Right cardiac atrium (tissue), 5 donors: ENCODE results near the gene ATP11A. TPM values are rescaled to one million over a fixed set of nuclear protein-coding genes. Genes with fewer than 3 reads are reported as not detected.
"Not testable (repeated sequence)": the region's sequence is repeated elsewhere in the genome, so short reads cannot be mapped to it uniquely, and the experiment has no call there.

Experiments
- ATAC-seq, 2 donors: fragments of 200-7000 bp; cut with Tn5 transposase; one replicate each; pipeline versions ENCODE4 v1.8.0 to v1.9.1; 2020; ENCODE audit warnings: moderate library complexity in 2 of 2, mild to moderate bottlenecking in 1 of 2
- DNase-seq, 3 donors: peaks; one replicate each; pipeline ENCODE4 v3.0.0-alpha.2; 2020
- H3K27ac ChIP-seq: one replicate; pipeline ENCODE4 v1.5.1; 2013; ENCODE audit warnings: mild to moderate bottlenecking, low read length, control low read depth, moderate library complexity
- H3K27me3 ChIP-seq: one replicate; pipeline ENCODE4 v1.6.1; 2013; ENCODE audit not compliant: control insufficient read depth, insufficient read depth
- H3K4me1 ChIP-seq: one replicate; pipeline ENCODE4 v1.6.1; 2013; ENCODE audit warnings: low read length; ENCODE audit not compliant: control insufficient read depth, insufficient read depth
- H3K4me3 ChIP-seq: one replicate; pipeline ENCODE4 v1.5.1; 2013; ENCODE audit warnings: low read length, control low read depth
- H3K9me3 ChIP-seq: one replicate; pipeline ENCODE4 v1.6.1; 2013; ENCODE audit warnings: low read length; ENCODE audit not compliant: control insufficient read depth
- WGBS: extraction: QIAGEN DNeasy Blood & Tissue Kit; methylation state at CpG from one replicate; pipeline ENCODE4 v1.1.7; 2013; 5-methylcytosine and 5-hydroxymethylcytosine counted together
- intact Hi-C, 4 donors: fragments of 100-400 bp; cut with DNase I; formaldehyde crosslinking; loops; one replicate each; pipeline versions ENCODE4 v1.11.0 to v1.14.0; 2022 to 2023
- polyA plus RNA-seq: library from polyadenylated mRNA; stranded (reverse); fragments of 200-250 nt; gene quantifications from one replicate; pipeline ENCODE4 v1.2.3, GENCODE V29; 2013
- total RNA-seq, 4 donors: library from RNA; stranded (reverse); fragmentation: NEBNext Ultra II Directional; extraction: Animal tissue kit (Norgen Biotek cat#: 25700); gene quantifications; one replicate each; pipeline ENCODE4 v1.2.1, GENCODE V29; 2021
- donor health status: healthy with polysubstance abuse.
- donor health status: DM: no; HTN: yes; CAD: no.
- donor health status: DM: no; HTN: no; CAD: no.
- donor health status: DM: no; HTN: yes; CAD: no; lungs with severe emphysema.
- donor health status: DM: yes; HTN: yes; CAD: no.

The ATP11A gene
- total and polyA plus RNA-seq, 5 donors = 19.5 to 100 (median 83.4) TPM

GRCh38 chr13:112877066-112877465, 187.2 kb downstream of the ATP11A start:
- no peak overlapping the region for H3K27ac ChIP-seq
- H3K27me3 ChIP-seq = no peaks in the 10 kb centered on the region
- 91% methylated on average over 12 of the region's 12 CpGs for WGBS
- H3K4me3 ChIP-seq = no peak overlapping the region
- intact Hi-C loops = loop anchor here in 1 of 4 donors (10.0 kb wide), 1 partner anchor 232 kb away; no protein-coding TSS in a partner anchor
- no peaks in the 10 kb centered on the region for H3K4me1 ChIP-seq
- DNase-seq (no peak), ATAC-seq (no peak)
- no peaks in the 10 kb centered on the region for H3K9me3 ChIP-seq

DNA sequence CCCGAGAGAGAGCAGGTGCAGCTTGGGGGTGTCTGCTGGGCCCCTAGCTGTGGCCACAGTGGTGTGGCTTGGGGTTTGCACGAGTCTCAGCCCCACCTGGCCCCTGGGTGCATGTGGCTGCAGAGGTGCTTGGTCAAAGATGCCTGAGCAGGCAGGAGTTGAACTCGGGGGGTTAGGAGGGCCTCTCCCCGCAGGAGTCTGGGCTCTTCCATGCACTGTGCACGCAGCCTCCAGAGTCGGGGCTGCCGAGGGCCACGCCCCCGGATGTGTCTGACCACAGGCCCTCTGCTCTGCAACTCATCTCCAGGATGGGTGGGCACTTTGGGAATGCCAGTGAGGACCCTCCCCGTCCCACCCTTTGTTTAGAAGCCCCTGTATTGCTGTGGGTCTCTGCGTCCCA, 187.7 kb downstream of the ATP11A start:
- intact Hi-C loops = loop anchor here in 1 of 4 donors (10.0 kb wide), 1 partner anchor 233 kb away; no protein-coding TSS in a partner anchor
- Histone ChIP-seq H3K27me3 (no peaks in the 10 kb centered on the region), H3K9me3 (no peaks in the 10 kb centered on the region), H3K4me1 (no peaks in the 10 kb centered on the region), H3K27ac (no peak overlapping the region), H3K4me3 (no peak overlapping the region)
- WGBS = 88% methylated on average over 11 of the region's 11 CpGs
- DNase-seq = no peak
- no peak for ATAC-seq

- Histone ChIP-seq H3K4me3 (no peak overlapping the region), H3K27me3 (no peaks in the 10 kb centered on the region), H3K27ac (no peak overlapping the region), H3K9me3 (no peaks in the 10 kb centered on the region), H3K4me1 (no peaks in the 10 kb centered on the region)
- ATAC-seq (no peak), DNase-seq (no peak)
- intact Hi-C loops = loop anchor here in 1 of 4 donors (10.0 kb wide), 1 partner anchor 233 kb away; no protein-coding TSS in a partner anchor
- 94% methylated on average over 28 of the region's 28 CpGs for WGBS
Observed at GRCh38 chr13:112877976-112878955, 188.4 kb downstream of the ATP11A start.

- no peaks in the 10 kb centered on the region for H3K27me3 ChIP-seq
- H3K4me1 ChIP-seq = no peaks in the 10 kb centered on the region
- intact Hi-C loops = loop anchor here in 1 of 4 donors (10.0 kb wide), 1 partner anchor 235 kb away; no protein-coding TSS in a partner anchor
- H3K27ac ChIP-seq = no peak overlapping the region
- H3K4me3 ChIP-seq = no peak overlapping the region
- H3K9me3 ChIP-seq = no peaks in the 10 kb centered on the region
- 70% methylated on average over 20 of the region's 20 CpGs for WGBS
- DNase-seq (peak in 1 of 3 donors; percentile 49), ATAC-seq (no peak)
Observed at GRCh38 chr13:112879283-112879833, 189.5 kb downstream of the ATP11A start.

DNA sequence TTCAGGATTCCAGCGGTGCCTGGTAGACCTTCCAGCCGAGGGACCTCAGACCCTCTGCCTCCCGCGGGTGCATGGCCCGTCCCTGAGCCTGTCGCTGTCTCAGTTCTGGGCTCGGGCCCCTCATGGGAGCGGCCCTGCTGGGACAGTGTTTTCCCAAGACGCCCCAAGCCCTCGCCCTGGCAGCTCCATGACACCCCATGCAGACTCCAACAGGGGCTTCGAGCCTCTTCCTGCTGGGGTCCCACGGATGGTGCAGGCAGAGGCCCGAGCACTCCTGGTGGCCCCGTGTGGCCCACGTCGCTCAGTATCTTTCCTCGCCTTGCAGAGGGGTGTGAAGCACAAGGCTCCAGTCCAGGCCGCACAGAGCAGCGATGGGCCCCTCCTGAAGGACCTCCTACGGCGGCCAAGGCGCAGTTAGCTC, 190.4 kb downstream of the ATP11A start:
- H3K4me1 ChIP-seq = no peaks in the 10 kb centered on the region
- DNase-seq = peak in 1 of 3 donors; percentile 41
- no peaks in the 10 kb centered on the region for H3K9me3 ChIP-seq
- H3K27ac ChIP-seq = no peak overlapping the region
- intact Hi-C loops = no loop called here
- 95% methylated on average over 22 of the region's 22 CpGs for WGBS
- no peak overlapping the region for H3K4me3 ChIP-seq
- H3K27me3 ChIP-seq = no peaks in the 10 kb centered on the region
- ATAC-seq = no peak

DNA sequence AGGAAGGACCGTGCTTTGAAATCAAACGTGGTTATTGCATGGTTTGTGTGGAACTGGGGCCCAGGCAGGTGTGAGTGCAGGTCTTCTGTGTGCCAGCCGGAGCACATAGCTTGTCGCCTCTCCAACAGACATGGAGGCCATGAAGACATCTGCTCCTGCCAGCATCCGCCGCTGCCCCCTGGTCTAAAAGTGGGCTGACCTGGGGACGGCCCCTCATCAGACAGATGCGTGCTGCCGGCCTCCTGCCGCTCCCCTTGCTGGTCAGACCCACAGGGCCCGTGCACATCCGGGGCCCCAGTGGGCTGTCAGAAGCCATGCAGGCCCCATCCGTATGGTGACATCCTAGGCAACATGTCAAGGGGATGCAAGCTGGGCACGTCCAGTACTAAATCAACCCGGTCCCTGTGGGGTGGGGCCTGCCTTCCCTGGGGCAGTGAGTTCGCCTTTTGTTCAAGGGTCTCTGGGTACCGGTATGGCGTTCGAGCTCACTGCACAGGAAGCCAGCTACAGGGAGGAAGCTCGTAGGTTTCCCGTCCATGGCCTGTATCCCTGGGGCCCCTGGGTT, 191.2 kb downstream of the ATP11A start:
- no peak for ATAC-seq

DNA sequence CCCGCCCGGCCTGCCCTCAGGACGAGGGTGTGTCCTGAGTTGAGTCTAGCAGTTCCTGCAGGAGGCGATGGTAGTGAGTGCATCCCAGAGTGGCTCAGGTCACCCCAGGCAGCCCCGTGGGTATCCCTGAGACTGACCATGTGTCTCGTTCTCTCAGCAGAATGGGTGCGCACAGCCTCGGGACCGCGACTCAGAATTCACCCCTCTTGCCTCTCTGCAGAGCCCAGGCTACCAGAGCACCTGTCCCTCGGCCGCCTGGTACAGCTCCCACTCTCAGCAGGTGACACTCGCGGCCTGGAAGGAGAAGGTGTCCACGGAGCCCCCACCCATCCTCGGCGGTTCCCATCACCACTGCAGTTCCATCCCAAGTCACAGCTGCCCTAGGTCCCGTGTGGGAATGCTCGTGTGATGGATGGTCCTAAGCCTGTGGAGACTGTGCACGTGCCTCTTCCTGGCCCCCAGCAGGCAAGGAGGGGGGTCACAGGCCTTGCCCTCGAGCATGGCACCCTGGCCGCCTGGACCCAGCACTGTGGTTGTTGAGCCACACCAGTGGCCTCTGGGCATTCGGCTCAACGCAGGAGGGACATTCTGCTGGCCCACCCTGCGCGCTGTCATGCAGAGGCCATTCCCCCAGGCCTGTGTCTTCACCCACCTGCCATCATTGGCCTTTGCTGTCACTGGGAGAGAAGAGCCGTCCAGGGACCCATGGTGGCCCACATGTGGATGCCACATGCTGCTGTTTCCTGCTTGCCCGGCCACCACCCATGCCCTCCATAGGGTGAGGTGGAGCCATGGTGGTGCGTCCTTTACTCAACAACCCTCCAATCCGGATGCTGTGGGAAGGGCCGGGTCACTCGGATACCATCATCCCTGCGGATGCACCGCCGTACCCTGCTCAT, 192.1 kb downstream of the ATP11A start:
- Histone ChIP-seq H3K4me3 (no peak overlapping the region), H3K9me3 (no peaks in the 10 kb centered on the region), H3K27ac (no peak overlapping the region), H3K27me3 (no peaks in the 10 kb centered on the region), H3K4me1 (no peaks in the 10 kb centered on the region)
- ATAC-seq (no peak), DNase-seq (peak in 1 of 3 donors; percentile 18)
- intact Hi-C loops = no loop called here
- 95% methylated on average over 35 of the region's 35 CpGs for WGBS

More for the DNA sequence above, 191.2 kb downstream of the ATP11A start:
- H3K4me1 ChIP-seq = no peaks in the 10 kb centered on the region
- peak in 1 of 3 donors; percentile 18 for DNase-seq
- no peaks in the 10 kb centered on the region for H3K27me3 ChIP-seq
- H3K27ac ChIP-seq = no peak overlapping the region
- intact Hi-C loops = no loop called here
- 90% methylated on average over 21 of the region's 21 CpGs for WGBS
- H3K9me3 ChIP-seq = no peaks in the 10 kb centered on the region
- no peak overlapping the region for H3K4me3 ChIP-seq

GRCh38 chr13:112882555-112883024, 192.8 kb downstream of the ATP11A start:
- intact Hi-C loops = no loop called here
- ATAC-seq (no peak), DNase-seq (peak in 1 of 3 donors; percentile 60)
- WGBS = 96% methylated on average over 31 of the region's 34 CpGs
- Histone ChIP-seq H3K9me3 (no peaks in the 10 kb centered on the region), H3K27me3 (no peaks in the 10 kb centered on the region), H3K27ac (no peak overlapping the region), H3K4me3 (no peak overlapping the region), H3K4me1 (no peaks in the 10 kb centered on the region)

DNA sequence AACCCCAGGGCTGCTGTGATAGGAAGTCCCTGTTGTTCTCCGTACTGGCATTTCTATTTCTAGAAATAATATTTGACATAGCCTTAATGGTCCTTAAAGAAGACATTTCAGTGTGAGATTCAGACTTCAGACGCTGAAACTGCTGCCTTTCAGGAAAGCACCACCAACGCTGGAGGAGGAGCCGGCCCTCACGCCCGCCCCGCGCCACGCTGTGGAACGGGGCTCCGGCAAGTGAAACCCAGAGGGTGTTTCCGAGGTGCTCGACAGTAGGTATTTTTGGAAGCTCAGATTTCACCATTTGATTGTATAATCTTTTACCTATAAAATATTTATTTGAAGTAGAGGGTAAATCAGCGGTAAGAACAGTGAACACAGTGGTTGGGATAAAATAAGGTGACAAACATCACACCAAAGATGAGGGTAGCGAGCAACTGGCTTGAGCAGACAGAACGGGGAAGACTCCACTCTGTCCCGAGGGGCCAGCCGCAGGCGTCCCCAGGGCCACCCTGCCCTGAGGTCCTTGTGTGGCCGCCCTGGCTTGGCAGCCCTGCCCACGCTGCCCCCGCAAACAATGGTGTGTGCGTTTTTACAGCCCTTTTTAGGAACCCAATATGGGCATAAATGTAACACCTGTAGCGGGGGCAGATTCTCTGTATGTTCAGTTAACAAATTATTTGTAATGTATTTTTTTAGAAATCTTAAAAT, 193.6 kb downstream of the ATP11A start:
- ATAC-seq (no peak), DNase-seq (peak in 1 of 3 donors; percentile 25)
- Histone ChIP-seq H3K9me3 (no peaks in the 10 kb centered on the region), H3K4me1 (no peaks in the 10 kb centered on the region), H3K4me3 (no peak overlapping the region), H3K27me3 (no peaks in the 10 kb centered on the region), H3K27ac (no peak overlapping the region)
- WGBS = 91% methylated on average over 24 of the region's 24 CpGs
- intact Hi-C loops = no loop called here

- H3K27ac ChIP-seq, ATAC-seq, H3K27me3 ChIP-seq, H3K9me3 ChIP-seq, intact Hi-C loops, H3K4me3 ChIP-seq, H3K4me1 ChIP-seq: not testable (repeated sequence)
- peak in 1 of 3 donors; percentile 10 for DNase-seq
- 93% methylated on average over 13 of the region's 13 CpGs for WGBS
Observed at GRCh38 chr13:112884700-112885099, 194.9 kb downstream of the ATP11A start.
